Endothelial cell of umbilical vein (primary cell): ENCODE results near the gene AP1M1. TPM values are rescaled to one million over a fixed set of nuclear protein-coding genes. Genes with fewer than 3 reads are reported as not detected.

ENCODE experiments used
- BruUV-seq: library from RNA; stranded (reverse); fragments of 400-500 nt; replicated peaks from 2 replicates; lab custom pipeline; 2021; lab: Mats Ljungman, UMichigan
- CTCF ChIA-PET: fragments of 300-600, 350-600 bp; sonication (Branson Sonifier 250); formaldehyde crosslinking; loops from one replicate; lab custom pipeline; 2021; ENCODE audit warnings: antibody characterized with exemption, inconsistent platforms; lab: Charles Lee
- POLR2A ChIA-PET: fragments of 300-600, 350-600 bp; sonication (Branson Sonifier 250); formaldehyde crosslinking; loops from one replicate; lab custom pipeline; 2021; ENCODE audit warnings: antibody characterized with exemption, inconsistent platforms; lab: Charles Lee
- DNase-seq: peaks from one replicate; pipeline ENCODE4 v3.0.0-alpha.2; 2011; ENCODE audit warnings: low read depth, low spot score
- FAIRE-seq: peaks from 2 replicates; lab custom pipeline; 2011; peaks lifted over from hg19 to GRCh38; lab: Jason Lieb, UNC
- H2AFZ ChIP-seq: 2 replicates; pipeline ENCODE4 v1.6.0; 2012; ENCODE audit warnings: low read depth, low read length, control low read depth, inconsistent platforms
- H3K27ac ChIP-seq: 2 replicates; pipeline ENCODE4 v1.5.1; 2011; ENCODE audit warnings: low read depth, mild to moderate bottlenecking, control low read depth, low read length, moderate library complexity; ENCODE audit not compliant: insufficient read depth
- H3K27me3 ChIP-seq, 2 experiments: 2 replicates each; pipeline versions ENCODE4 v1.6.0 to v1.6.1; 2011; ENCODE audit warnings: low read length in 2 of 2, mixed read lengths in 1 of 2; ENCODE audit not compliant: control insufficient read depth in 2 of 2, insufficient read depth in 2 of 2
- H3K36me3 ChIP-seq, 2 experiments: 2 replicates in 1 of 2; 3 replicates in 1 of 2; pipeline ENCODE4 v1.5.1; 2011; ENCODE audit warnings: low read length in 2 of 2, mild to moderate bottlenecking in 1 of 2, moderate library complexity in 1 of 2; ENCODE audit not compliant: control insufficient read depth in 2 of 2, insufficient read depth in 2 of 2; ENCODE audit errors: extremely low read depth in 1 of 2
- H3K4me1 ChIP-seq: 3 replicates; pipeline ENCODE4 v1.5.1; 2011; ENCODE audit warnings: mild to moderate bottlenecking, low read length; ENCODE audit not compliant: control insufficient read depth, insufficient read depth; ENCODE audit errors: extremely low read depth
- H3K4me2 ChIP-seq: 2 replicates; pipeline ENCODE4 v1.6.1; 2011; ENCODE audit warnings: low read length, control low read depth, mixed read lengths; ENCODE audit not compliant: insufficient read depth
- H3K4me3 ChIP-seq, 3 experiments: fragments of 200-600 bp in 1 of 3; sonication (generic), shearing (Covaris generic) in 1 of 3; replicated peaks in 1 of 3; 2 replicates each; pipeline ENCODE4 v1.5.1; 2011 to 2016; ENCODE audit warnings: control low read depth in 3 of 3, low read length in 3 of 3, mild to moderate bottlenecking in 2 of 3, inconsistent platforms in 1 of 3, low read depth in 1 of 3, moderate library complexity in 1 of 3; ENCODE audit not compliant: insufficient read depth in 1 of 3
- H3K79me2 ChIP-seq: 2 replicates; pipeline ENCODE4 v1.6.0; 2012; ENCODE audit warnings: low read length, inconsistent platforms; ENCODE audit not compliant: control insufficient read depth, insufficient read depth
- H3K9ac ChIP-seq: replicated peaks from 2 replicates; pipeline ENCODE3; 2011; ENCODE audit warnings: low read length, control low read depth; ENCODE audit not compliant: insufficient read depth; ENCODE audit errors: extremely low read depth
- H3K9me1 ChIP-seq: replicated peaks from 3 replicates; pipeline ENCODE4 v1.6.0; 2011; ENCODE audit warnings: mild to moderate bottlenecking, low read length; ENCODE audit not compliant: control insufficient read depth, insufficient read depth; ENCODE audit errors: extremely low read depth
- H3K9me3 ChIP-seq: replicated peaks from 2 replicates; pipeline ENCODE4 v1.5.1; 2012; ENCODE audit warnings: low read length, inconsistent platforms; ENCODE audit not compliant: control insufficient read depth, insufficient read depth
- H4K20me1 ChIP-seq: replicated peaks from 2 replicates; pipeline ENCODE3; 2011; ENCODE audit warnings: mild to moderate bottlenecking, low read length; ENCODE audit not compliant: control insufficient read depth, insufficient read depth; ENCODE audit errors: extremely low read depth
- EZH2 ChIP-seq: IDR thresholded peaks from 2 replicates; pipeline ENCODE4 v1.6.1; 2012; ENCODE audit warnings: borderline replicate concordance, low read depth, mild to moderate bottlenecking, moderate library complexity, low read length, inconsistent platforms; ENCODE audit not compliant: severe bottlenecking
- FOS ChIP-seq: IDR thresholded peaks from 2 replicates; pipeline ENCODE4 v1.6.1; 2011; ENCODE audit warnings: mild to moderate bottlenecking, low read length, moderate library complexity, borderline replicate concordance; ENCODE audit not compliant: insufficient read depth
- GATA2 ChIP-seq: IDR thresholded peaks from 2 replicates; pipeline ENCODE4 v1.7.0; 2011; ENCODE audit warnings: low read depth, mild to moderate bottlenecking, moderate library complexity, mixed read lengths, low read length; ENCODE audit not compliant: insufficient read length, insufficient read depth
- JUN ChIP-seq: IDR thresholded peaks from 2 replicates; pipeline ENCODE4 v1.6.1; 2011; ENCODE audit warnings: borderline replicate concordance, low read depth; ENCODE audit not compliant: insufficient read length, insufficient read depth
- MYC ChIP-seq: IDR thresholded peaks from one replicate; pipeline ENCODE4 v1.6.1; 2011; ENCODE audit warnings: mild to moderate bottlenecking, low read depth, low read length
- POLR2A ChIP-seq: IDR thresholded peaks from 2 replicates; pipeline ENCODE4 v1.6.1; 2012; ENCODE audit warnings: low read depth, mild to moderate bottlenecking, control low read depth, low read length
- POLR2AphosphoS5 ChIP-seq: IDR thresholded peaks from 2 replicates; pipeline ENCODE4 v1.6.1; 2012; ENCODE audit warnings: low read depth, mild to moderate bottlenecking, control low read depth, low read length, moderate library complexity; ENCODE audit not compliant: insufficient read depth
- dilution Hi-C: fragments of 300-500 bp; cut with MboI; formaldehyde crosslinking; loops from one replicate; pipeline ENCODE4 v1.15.0; 2019; ENCODE audit warnings: low sequenced_read_pairs; ENCODE audit not compliant: extremely low pct_ligation_motif_present
- intact Hi-C: fragments of 100-400 bp; cut with micrococcal nuclease; formaldehyde crosslinking; loops from one replicate; pipeline ENCODE4 v1.10.0; 2022
- polyA plus RNA-seq, 4 experiments: library from polyadenylated mRNA; depleted of rRNA in 3 of 4; stranded (reverse) in 3 of 4; unstranded in 1 of 4; fragments of >200 nt; gene quantifications; 2 replicates each; pipeline versions ENCODE4 v1.2.1 to v1.2.3, GENCODE V29; 2011 to 2012; ENCODE audit warnings: missing spikeins in 1 of 4
- total RNA-seq: library from RNA; stranded (reverse); gene quantifications from 2 replicates; pipeline ENCODE4 v1.2.3, GENCODE V29; 2021
- TF ChIP-seq, protein P1 (sequence below): IDR thresholded peaks from 2 replicates; pipeline ENCODE4 v1.6.1; 2011; ENCODE audit not compliant: insufficient read depth, insufficient read length
- TF ChIP-seq, protein P2 (sequence below), 2 donors: IDR thresholded peaks; 1 replicate in 1 of 2; 2 replicates in 1 of 2; pipeline ENCODE4 v1.5.1; 2011; ENCODE audit warnings: low read length in 2 of 2, mild to moderate bottlenecking in 2 of 2, moderate library complexity in 2 of 2, control low read depth in 1 of 2, inconsistent platforms in 1 of 2, low read depth in 1 of 2; ENCODE audit not compliant: insufficient read depth in 1 of 2; ENCODE audit errors: extremely low read depth in 1 of 2

AP1M1 gene
- total and polyA plus RNA-seq, 2 donors (not counting 3 experiments of a cell fraction or from before 2014, with no cell fraction given) = 99.3 to 129 TPM

DNA sequence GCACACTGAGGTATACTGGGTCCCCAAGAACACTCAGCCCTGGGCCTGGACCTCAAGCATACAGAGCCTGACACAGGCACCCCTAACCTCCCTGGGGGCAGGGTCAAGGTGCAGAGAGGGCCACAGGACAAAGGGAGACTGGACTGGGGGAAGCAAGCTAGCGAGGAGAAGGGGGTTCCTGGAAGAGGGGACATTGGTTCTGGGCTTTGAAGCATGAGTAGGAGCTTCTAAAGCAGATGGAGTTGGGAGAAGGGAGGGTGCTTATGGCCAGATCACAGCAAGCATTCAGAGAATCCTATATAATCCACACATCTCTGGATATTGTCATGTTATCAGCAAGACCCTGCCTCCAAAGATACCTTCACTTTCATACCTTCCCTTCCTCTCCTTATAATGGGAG, 27.6 kb upstream of the AP1M1 start:
- H3K4me2 ChIP-seq = no peak overlapping the region
- FAIRE-seq = no peak
- H3K4me1 ChIP-seq = no peaks in the 10 kb centered on the region
- H3K9me3 ChIP-seq = no peaks in the 10 kb centered on the region
- H2AFZ ChIP-seq = no peak overlapping the region
- H3K4me3 ChIP-seq = no peak overlapping the region
- no peaks in the 10 kb centered on the region for H3K36me3 ChIP-seq
- DNase-seq = no peak
- ChIA-PET CTCF (interaction anchor here (0.7 kb wide), 1 partner anchor 11 kb away, joined by 3 read pairs; no protein-coding TSS in a partner anchor), POLR2A (no interaction called here)
- intact Hi-C loops (no loop called here), dilution Hi-C loops (no loop called here)
- no peak for TF ChIP-seq EZH2
- no peak for TF ChIP-seq FOS
- TF ChIP-seq GATA2 = no peak
- no peak for TF ChIP-seq JUN
- no peak for TF ChIP-seq POLR2A
- TF ChIP-seq, protein P1, sequence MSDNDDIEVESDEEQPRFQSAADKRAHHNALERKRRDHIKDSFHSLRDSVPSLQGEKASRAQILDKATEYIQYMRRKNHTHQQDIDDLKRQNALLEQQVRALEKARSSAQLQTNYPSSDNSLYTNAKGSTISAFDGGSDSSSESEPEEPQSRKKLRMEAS = no peak
- no peak for TF ChIP-seq POLR2AphosphoS5
- no peak for TF ChIP-seq MYC
- TF ChIP-seq, protein P2, sequence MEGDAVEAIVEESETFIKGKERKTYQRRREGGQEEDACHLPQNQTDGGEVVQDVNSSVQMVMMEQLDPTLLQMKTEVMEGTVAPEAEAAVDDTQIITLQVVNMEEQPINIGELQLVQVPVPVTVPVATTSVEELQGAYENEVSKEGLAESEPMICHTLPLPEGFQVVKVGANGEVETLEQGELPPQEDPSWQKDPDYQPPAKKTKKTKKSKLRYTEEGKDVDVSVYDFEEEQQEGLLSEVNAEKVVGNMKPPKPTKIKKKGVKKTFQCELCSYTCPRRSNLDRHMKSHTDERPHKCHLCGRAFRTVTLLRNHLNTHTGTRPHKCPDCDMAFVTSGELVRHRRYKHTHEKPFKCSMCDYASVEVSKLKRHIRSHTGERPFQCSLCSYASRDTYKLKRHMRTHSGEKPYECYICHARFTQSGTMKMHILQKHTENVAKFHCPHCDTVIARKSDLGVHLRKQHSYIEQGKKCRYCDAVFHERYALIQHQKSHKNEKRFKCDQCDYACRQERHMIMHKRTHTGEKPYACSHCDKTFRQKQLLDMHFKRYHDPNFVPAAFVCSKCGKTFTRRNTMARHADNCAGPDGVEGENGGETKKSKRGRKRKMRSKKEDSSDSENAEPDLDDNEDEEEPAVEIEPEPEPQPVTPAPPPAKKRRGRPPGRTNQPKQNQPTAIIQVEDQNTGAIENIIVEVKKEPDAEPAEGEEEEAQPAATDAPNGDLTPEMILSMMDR (IDR thresholded peaks at IDR 0.05; ENCODE audit: extremely low read depth in 1 of 2, insufficient read depth in 1 of 2, low read depth in 1 of 2, low read length in 2 of 2) = no peak
- no peaks in the 10 kb centered on the region for H3K79me2 ChIP-seq
- BruUV-seq = no TSS peak
- no peaks in the 10 kb centered on the region for H4K20me1 ChIP-seq
- no peak overlapping the region for H3K9ac ChIP-seq
- H3K9me1 ChIP-seq = no peaks in the 10 kb centered on the region
- no peaks in the 10 kb centered on the region for H3K27me3 ChIP-seq
- H3K27ac ChIP-seq = no peak overlapping the region
